Measurements from ENCODE around the gene ESPL1. TPM values are rescaled to one million over a fixed set of nuclear protein-coding genes. Genes with fewer than 3 reads are reported as not detected.

The ESPL1 gene
- 24.9 and 29.5 TPM in 2 replicates for total RNA-seq (2014; rRNA removed; shearing (Covaris generic))

DNA sequence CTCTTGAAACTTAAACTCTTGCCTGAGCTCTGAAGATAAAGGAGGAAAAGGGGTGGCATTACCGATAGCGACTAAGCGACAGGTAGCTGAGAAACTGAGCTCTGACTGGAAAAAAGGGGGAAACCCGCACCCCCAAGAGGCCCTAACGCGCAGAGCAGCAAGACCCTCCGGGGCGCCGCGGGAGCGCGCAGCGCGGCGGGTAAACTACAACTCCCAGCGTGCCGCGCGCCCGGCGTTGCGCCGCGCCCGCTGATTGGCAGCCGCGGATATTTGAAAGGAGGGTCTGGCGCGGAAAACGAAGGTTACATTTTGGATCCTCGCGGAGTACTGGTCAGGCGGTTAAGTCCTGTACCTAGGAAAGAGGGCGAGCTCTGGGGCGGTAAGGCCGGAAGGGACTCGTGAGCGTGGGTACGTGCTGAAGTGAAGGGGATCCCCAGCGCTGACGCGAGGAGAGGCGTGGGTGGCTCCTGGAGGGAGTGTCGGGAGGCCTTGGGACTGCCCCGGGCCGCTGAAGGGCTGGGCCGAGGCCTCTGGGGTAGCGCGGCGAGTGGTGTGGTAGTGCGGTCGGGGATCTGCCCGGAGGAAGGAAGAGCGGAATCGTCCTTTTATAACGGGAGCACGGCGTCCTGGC, at the start of gene ESPL1:
ESPL1 (plus strand) TSS at position 301 of the 631 bp plus-strand sequence. CDS start 468 bp downstream, outside the sequence.
- H3K27ac ChIP-seq = peak within 1 kb of the TSS; percentile 70
- peak; percentile 74 to 81 for DNase-seq
- peaks cover 24% of the 10 kb centered on the region for H3K36me3 ChIP-seq
- H3K9me3 ChIP-seq (replicated peaks) = no peaks in the 10 kb centered on the region
- no peaks in the 10 kb centered on the region; the same call in 1 of the 2 replicates for H3K4me1 ChIP-seq
- H3K27me3 ChIP-seq = no peaks in the 10 kb centered on the region
- H3K4me3 ChIP-seq = peak within 1 kb of the TSS; percentile 77

DNA sequence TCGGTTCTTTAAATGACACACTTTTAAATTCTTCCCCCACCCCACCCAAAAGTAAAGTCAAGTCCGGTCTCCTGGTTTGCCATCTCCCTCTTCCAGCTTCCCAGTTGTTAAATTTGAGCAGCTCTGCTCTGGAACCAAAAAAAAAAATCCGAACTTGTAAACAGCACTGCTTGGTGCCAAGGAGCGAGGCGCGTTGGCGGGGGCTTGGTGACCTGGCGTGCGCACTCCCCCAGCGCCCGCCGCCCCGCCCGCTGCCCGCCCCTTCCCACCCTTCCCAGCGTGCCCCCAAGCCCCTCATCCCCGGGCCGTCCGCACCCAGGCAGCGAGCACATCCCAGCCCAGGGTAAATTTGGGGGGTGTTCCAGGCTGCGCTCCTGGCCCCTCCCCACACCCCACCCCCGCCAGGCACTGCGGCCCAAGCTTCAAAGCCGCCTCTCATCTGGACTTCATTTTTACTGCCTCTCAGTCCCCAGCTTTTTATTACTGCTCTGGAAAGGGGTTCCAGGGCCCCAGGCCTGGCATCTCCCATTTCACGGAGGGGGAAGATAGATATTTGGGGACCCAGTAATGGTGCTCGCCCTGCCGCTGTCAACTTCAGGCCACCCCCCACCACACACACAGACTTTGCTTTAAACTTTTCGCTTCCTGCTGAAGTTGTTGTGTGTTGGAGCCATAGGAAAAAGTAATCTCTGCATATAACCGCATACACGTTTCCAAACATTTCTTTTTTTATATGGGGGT, 49.4 kb upstream of the ESPL1 start:
- peaks cover 11% of the 10 kb centered on the region; the same call in 1 of the 2 replicates for H3K27me3 ChIP-seq
- DNase-seq = no peak
- peaks cover 18% of the 10 kb centered on the region for H3K4me1 ChIP-seq
- no peak overlapping the region for H3K27ac ChIP-seq
- H3K4me3 ChIP-seq = peak overlapping the region; percentile 57; the same call in 1 of the 2 replicates
- H3K9me3 ChIP-seq (replicated peaks) = no peaks in the 10 kb centered on the region
- no peaks in the 10 kb centered on the region for H3K36me3 ChIP-seq

DNA sequence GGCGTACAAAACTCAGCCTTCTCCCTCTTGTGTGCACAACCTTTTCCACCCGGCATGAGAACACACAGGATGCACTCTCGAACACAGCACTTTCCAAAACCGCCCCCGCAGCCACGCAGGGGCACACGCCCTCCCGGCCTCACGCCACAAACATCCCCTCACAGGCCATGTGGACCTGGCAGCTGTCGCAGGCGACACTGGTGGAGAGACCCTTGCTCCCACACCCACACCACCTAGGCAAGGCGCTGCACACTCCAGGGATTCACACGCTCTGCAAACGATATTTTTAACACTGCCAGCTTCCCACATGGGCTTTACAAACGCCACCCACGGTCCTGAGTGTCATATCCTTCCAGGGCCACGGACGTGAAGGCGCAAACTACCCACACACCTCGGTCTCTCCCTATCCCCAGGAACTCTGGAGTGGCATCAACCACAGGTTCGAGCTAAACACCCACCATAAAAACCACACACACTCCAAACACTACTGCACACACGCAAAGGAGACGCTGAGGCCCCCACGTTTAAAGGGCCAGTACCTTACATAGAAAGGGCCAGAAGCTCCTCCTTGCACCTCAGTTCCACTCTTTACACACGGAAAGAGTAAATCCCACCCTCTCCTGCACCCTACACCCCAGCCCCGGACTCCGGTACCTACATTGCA, 48.7 kb upstream of the ESPL1 start:
- Histone ChIP-seq H3K4me3 (peak overlapping the region; percentile 57), H3K36me3 (no peaks in the 10 kb centered on the region), H3K4me1 (peaks cover 23% of the 10 kb centered on the region), H3K27ac (no peak overlapping the region), H3K9me3 (replicated peaks) (no peaks in the 10 kb centered on the region), H3K27me3 (peaks cover 11% of the 10 kb centered on the region; the same call in 1 of the 2 replicates)
- DNase-seq = peak in 1 of 2 experiments; percentile 33

DNA sequence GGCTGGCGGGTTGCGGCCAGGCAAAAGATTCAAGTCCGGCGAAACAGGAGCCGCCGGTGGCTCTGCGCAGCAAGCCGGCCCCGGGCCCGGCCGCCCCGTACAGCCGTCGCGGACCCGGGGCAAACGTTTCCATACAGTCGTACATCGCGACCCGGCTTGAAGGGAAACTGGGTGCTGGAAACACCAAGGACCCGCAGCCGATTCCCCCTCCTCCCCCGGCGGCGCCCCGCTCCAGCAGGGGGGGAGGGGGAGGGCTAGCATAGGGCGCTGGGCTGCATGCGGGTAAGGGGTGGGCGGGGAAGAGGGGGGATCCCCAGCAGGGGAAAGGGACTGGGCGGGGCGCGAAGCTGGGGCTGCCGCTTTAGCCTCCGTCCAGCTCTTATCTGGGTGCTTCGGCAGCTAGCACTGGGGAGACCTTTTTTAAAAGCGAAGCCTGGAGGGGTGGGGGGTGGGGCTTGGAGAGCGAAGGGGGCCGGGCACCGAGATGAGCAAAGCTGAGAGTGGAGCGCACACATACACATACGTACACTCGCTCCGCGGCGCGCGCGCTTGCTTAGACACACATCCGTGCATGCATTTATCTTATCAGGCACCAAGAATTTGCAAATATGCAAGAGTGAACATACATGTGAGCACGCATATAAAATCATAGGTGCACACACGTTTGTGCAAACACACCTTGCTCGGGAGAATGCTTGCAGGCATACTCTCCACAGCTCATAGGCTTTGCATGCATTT, 48.0 kb upstream of the ESPL1 start:
- H3K27ac ChIP-seq = no peak overlapping the region
- H3K4me1 ChIP-seq = peaks cover 23% of the 10 kb centered on the region
- H3K9me3 ChIP-seq (replicated peaks) = no peaks in the 10 kb centered on the region
- DNase-seq = peak; percentile 42 to 61
- H3K27me3 ChIP-seq = peaks cover 11% of the 10 kb centered on the region; the same call in 1 of the 2 replicates
- no peaks in the 10 kb centered on the region for H3K36me3 ChIP-seq
- peak overlapping the region; percentile 57 for H3K4me3 ChIP-seq

DNA sequence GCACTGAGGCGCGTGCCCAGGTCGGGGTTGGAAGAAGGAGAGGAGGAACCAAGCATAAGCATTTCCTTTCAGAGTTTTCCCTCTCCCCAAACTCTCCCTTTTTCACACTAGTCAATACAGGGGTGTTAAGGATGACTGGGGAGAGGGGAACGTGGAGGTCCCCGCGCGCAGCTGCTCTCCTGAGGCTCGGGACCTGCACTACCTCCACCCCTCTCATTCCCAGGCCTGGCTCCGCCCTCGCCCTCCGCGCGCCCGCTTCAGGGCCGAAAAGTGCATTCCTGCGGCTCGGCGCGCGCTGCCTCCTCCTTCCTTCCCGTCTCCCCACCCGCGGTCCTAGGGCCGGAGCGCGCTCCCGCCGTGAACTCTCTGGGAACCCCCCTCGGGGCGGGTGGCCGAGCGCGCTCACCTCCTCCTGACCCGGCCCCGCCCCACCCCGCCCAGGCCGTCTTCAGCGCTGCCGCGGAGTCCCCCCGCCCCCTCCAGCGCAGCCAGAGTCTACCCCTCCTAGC, 47.4 kb upstream of the ESPL1 start:
- H3K4me3 ChIP-seq = peak overlapping the region; percentile 57
- DNase-seq = peak; percentile 89 to 90
- H3K9me3 ChIP-seq (replicated peaks) = no peaks in the 10 kb centered on the region
- peaks cover 11% of the 10 kb centered on the region; the same call in 1 of the 2 replicates for H3K27me3 ChIP-seq
- no peaks in the 10 kb centered on the region for H3K36me3 ChIP-seq
- peaks cover 23% of the 10 kb centered on the region for H3K4me1 ChIP-seq
- no peak overlapping the region for H3K27ac ChIP-seq

DNA sequence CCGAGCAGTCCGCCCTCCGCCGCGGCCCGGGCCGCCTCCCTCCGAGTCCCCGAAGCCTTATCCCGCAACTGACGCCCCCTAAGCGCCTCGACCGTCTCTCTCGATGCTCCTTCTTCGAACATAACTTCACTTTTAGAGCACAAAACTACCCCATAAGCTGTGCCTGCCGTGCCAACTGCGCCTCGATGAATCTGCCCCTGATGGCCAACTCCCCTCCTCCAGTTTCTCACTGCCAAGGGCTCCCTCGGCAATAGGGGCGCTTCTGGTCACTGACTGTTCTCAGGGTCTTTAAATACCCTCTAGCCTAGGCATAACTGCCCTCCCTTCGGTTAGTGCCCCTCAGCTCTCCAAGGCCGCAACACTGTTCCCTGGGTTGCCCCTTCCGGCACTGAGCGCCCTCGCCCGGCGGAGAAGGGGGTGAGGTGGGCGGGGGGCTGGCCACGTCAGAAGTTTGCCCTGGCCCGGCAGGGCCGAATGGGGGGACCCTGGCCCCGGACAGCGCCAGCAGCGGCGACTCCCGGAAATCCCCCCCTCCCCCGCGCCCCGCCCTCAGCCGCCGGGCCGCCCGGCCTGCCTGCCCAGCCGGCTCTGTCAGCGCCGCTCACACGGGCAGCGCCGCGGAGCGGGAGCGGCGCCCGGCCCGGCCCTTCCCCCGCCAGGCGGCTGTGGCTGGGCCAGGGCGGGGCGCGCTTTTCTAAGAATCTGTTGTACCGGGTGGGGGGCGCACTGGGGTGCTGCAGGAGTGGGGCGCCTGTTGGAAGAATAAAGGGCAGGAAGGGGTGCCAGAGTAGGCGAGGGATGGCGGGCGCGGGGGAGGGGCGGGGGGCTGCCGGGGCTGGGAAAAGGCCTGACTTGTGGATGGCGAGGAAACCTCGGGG, 46.7 kb upstream of the ESPL1 start:
- peaks cover 23% of the 10 kb centered on the region for H3K4me1 ChIP-seq

DNA sequence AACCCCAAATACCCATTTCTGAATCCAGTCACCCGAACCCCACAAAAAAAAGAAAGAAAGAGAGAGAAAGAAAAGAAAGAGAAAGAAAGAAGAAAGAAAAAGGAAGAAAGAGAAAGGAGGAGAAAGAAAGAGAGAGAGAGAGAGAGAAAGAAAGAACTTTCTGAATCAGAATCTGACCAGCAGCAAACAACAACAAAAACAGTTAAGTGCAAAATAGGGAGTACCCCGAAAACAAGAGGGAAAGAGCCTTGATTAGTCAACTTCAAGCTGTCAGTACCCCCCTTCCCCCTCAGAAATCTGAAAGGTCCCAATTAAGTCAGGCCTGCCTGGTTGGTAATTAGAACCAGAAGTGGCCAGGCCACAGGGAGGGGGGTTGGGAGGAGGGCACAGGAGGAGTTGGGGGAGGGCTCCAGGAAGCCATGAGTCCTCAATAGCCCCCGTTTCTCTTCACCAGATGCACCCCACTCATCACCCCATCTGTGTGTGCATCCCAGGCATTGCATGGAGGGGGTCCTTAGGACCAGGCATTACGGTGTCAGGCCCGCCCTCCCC, 45.9 kb upstream of the ESPL1 start:
- Histone ChIP-seq H3K9me3 (replicated peaks) (no peaks in the 10 kb centered on the region), H3K27ac (no peak overlapping the region), H3K4me1 (peaks cover 23% of the 10 kb centered on the region), H3K27me3 (peaks cover 11% of the 10 kb centered on the region; the same call in 1 of the 2 replicates), H3K36me3 (no peaks in the 10 kb centered on the region), H3K4me3 (peak overlapping the region; percentile 57)
- DNase-seq = peak in 1 of 2 experiments; percentile 23

More for the DNA sequence above, 46.7 kb upstream of the ESPL1 start:
- Histone ChIP-seq H3K27me3 (peaks cover 11% of the 10 kb centered on the region; the same call in 1 of the 2 replicates), H3K9me3 (replicated peaks) (no peaks in the 10 kb centered on the region), H3K27ac (peak overlapping the region; percentile 9; the same call in 1 of the 2 replicates), H3K36me3 (no peaks in the 10 kb centered on the region), H3K4me3 (peak overlapping the region; percentile 57)
- peak; percentile 58 for DNase-seq

DNA sequence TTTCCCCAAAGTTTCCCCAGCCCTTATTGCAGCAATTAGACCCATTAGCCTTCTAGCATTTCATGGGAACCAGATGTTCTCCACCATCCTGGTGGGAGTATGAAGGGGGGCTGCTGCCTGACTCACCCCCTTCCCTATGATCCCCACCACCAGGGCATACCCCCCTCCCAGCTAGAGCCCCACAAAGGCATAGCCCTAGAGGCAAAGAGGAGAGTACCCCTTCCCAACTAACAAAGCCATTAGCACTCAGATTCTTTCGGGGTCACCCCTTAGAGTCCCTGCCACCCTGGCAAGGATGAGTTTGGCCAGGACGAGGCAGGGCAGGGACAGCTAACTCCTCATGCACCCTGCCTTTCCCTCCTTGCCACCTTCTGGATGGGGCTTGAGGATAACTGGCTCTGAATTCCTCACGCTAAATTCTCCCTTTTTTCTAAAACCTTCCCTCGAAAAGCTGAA, 45.3 kb upstream of the ESPL1 start:
- Histone ChIP-seq H3K4me1 (peaks cover 23% of the 10 kb centered on the region), H3K36me3 (no peaks in the 10 kb centered on the region), H3K27ac (no peak overlapping the region), H3K4me3 (peak overlapping the region; percentile 57; the same call in 1 of the 2 replicates), H3K27me3 (peaks cover 11% of the 10 kb centered on the region; the same call in 1 of the 2 replicates), H3K9me3 (replicated peaks) (no peaks in the 10 kb centered on the region)
- DNase-seq = peak in 1 of 2 experiments; percentile 20

DNA sequence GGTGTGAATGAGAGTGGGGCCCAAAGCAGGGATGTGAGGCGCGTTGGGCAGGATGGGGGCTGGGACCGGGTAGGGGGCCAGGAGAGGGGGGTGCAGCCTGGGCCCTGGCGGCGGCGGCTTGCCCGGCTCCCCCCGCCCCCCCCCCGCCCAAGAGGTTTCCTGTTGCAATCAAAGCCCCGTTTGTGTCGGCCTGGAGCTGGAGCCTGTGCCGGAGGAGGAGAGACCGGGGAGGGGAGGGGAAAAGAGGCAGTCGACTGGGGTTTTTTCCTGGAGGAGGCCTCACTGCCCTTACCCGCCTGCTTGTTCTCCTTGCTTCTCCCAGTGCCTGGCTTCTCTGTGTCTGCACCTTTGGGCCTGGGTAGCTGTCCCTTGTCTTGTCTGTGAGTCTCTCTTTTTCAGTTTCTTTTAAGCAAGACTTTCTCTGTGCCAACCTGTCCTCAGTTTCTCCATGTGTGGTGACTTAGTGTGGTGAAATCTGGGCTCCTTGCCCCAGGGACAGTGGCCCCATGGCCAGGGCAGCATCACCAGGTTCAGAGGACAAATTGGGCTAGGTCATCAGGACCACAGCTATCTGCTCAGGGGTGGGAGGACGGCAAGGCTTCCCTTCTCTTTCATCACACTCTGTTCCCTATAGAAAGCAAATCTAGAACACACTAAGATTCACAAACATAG, 44.6 kb upstream of the ESPL1 start:
- H3K4me1 ChIP-seq = peaks cover 23% of the 10 kb centered on the region
- no peak overlapping the region for H3K27ac ChIP-seq
- no peaks in the 10 kb centered on the region for H3K36me3 ChIP-seq
- no peaks in the 10 kb centered on the region for H3K9me3 ChIP-seq (replicated peaks)
- H3K27me3 ChIP-seq = peaks cover 11% of the 10 kb centered on the region; the same call in 1 of the 2 replicates
- H3K4me3 ChIP-seq = no peak overlapping the region
- DNase-seq = peak; percentile 65 to 70

DNA sequence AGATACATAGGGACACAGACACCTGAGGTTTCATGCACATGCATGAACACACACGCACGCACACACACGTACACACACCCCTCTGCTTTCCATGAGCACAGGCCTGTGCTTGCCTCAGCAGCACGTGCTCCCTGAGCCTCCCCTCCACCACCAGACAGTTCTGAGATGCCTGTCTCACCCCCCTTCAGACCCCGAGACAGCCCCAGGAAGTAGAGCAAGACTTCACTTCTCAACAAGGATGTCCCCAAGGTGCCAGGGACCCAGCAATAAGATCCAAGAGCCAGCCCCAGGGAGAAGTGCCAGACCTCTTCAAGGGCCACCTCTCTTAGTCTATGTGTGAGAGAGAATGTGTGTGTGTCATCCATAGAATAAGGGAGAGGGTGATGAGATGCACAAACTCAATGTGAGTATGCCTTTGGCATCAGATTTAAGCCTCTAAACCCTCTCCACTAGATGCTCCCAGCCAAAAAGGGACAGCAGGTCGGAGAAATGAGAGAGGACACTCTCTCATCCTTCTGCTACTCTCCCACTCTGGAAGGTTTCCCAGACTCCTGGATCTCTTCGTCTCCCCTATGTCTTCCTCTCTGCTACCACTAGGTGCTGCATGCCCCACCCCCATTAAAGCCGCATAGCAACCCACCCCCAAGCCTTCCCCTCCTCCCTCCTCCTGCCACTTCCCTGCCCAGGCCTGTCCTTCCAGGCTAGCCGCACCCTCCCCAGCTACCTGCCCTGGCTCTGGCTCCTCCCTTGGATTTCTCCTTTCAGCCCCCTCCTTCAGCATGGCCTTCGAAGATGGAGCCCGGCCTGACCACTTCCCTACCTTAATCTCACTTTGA, 43.8 kb upstream of the ESPL1 start:
- Histone ChIP-seq H3K9me3 (replicated peaks) (no peaks in the 10 kb centered on the region), H3K4me1 (peaks cover 20% of the 10 kb centered on the region), H3K4me3 (no peak overlapping the region), H3K27ac (no peak overlapping the region), H3K36me3 (no peaks in the 10 kb centered on the region), H3K27me3 (peaks cover 6% of the 10 kb centered on the region; the same call in 1 of the 2 replicates)
- peak in 1 of 2 experiments; percentile 23 for DNase-seq

DNA sequence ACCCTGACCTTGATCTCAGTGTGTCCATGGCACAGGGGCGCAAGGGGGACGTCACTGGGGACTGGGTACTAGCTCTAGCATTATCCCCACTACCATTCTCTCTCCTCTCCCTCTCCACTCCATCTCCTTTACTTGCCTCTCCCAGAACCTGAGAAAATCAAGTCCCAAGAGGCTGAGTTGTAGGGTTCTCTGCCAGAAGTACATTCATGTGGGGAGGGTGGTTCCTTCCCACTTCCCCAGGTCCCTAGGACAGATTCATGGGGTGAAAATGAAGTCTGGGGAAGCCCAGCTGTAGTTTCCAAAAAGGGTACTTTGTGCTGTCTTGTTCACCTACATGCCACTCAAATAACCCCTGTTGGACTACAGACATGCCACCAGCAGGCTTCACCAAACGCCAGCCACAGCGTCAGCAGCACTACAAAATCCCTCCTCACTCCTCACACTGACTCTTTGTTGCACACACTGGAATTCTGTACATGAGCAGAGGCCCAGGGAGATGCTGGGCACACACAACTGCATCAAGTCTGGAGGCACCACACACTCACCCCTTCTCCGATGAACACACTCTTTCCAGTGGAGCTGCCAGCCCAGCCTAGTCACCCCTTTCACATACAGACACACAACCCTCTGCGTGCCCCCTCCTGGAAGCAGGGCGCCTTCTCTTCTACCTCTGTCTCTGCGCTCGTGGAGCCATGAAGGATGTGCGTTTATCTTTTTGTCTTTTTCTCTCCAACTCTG, 43.0 kb upstream of the ESPL1 start:
- Histone ChIP-seq H3K9me3 (replicated peaks) (no peaks in the 10 kb centered on the region), H3K36me3 (no peaks in the 10 kb centered on the region), H3K4me1 (peaks cover 15% of the 10 kb centered on the region), H3K27me3 (no peaks in the 10 kb centered on the region), H3K4me3 (no peak overlapping the region), H3K27ac (no peak overlapping the region)
- DNase-seq = no peak

All from SJCRH30 (cell line).